WI38 (cell line): ENCODE data around the gene TNS4.

Experiments
- H3K4me3 ChIP-seq: 2 replicates; pipeline ENCODE4 v1.5.1; 2011; ENCODE audit warnings: low read depth, mild to moderate bottlenecking, control low read depth, low read length
- TF ChIP-seq, protein P1 (sequence below): IDR thresholded peaks from 2 replicates; pipeline ENCODE4 v1.5.1; 2012; ENCODE audit warnings: low read depth, mild to moderate bottlenecking, control low read depth, low read length

Gene TNS4

DNA sequence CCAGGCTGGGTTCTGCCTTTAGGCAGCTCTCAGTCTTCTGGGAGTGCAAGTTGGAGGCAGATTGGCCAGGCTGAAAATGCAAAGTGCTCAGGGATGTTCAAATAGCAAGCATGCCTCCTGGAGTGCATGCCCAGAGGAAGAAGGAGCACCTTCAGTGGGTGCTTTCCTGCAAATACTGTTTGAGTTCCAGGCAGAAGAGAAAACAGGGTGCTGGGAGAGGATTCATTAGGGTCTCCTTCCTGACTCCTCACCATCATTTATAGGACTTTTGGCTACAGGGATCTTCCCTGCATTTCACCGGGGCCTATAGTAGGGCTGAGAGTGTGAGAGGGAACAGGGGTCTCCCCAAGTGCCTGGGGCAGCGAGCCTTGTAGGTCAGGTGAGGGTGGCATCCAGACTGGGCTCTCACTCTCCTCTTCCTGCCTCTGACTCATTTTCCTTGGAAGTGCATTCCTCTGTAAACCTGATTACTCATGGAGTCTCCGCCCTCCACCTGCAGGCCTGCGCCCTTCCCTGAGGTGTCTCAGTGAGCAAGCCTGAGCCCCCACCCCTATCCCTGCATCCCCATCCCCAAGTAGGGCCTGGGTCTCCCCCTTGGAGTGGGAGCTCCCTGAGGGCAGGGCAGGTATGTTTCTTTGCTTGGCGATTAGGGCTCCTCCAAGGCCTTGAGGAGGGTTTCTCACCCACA is 17.1 kb upstream of the TNS4 start:
- TF ChIP-seq, protein P1, sequence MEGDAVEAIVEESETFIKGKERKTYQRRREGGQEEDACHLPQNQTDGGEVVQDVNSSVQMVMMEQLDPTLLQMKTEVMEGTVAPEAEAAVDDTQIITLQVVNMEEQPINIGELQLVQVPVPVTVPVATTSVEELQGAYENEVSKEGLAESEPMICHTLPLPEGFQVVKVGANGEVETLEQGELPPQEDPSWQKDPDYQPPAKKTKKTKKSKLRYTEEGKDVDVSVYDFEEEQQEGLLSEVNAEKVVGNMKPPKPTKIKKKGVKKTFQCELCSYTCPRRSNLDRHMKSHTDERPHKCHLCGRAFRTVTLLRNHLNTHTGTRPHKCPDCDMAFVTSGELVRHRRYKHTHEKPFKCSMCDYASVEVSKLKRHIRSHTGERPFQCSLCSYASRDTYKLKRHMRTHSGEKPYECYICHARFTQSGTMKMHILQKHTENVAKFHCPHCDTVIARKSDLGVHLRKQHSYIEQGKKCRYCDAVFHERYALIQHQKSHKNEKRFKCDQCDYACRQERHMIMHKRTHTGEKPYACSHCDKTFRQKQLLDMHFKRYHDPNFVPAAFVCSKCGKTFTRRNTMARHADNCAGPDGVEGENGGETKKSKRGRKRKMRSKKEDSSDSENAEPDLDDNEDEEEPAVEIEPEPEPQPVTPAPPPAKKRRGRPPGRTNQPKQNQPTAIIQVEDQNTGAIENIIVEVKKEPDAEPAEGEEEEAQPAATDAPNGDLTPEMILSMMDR = no peak
- no peak overlapping the region for H3K4me3 ChIP-seq

- TF ChIP-seq, protein P1 = no peak
- no peak overlapping the region for H3K4me3 ChIP-seq
Measured at GRCh38 chr17:40517981-40518380, 16.6 kb upstream of the TNS4 start.

- TF ChIP-seq, protein P1 = no peak
- H3K4me3 ChIP-seq = no peak overlapping the region
Measured at GRCh38 chr17:40517286-40517662, 15.9 kb upstream of the TNS4 start.

- no peak overlapping the region for H3K4me3 ChIP-seq
- TF ChIP-seq, protein P1 = no peak
Measured at GRCh38 chr17:40516581-40517285, 15.3 kb upstream of the TNS4 start.

GRCh38 chr17:40515491-40516041 is 14.1 kb upstream of the TNS4 start:
- H3K4me3 ChIP-seq = no peak overlapping the region
- TF ChIP-seq, protein P1 = no peak

- TF ChIP-seq, protein P1 = no peak
- no peak overlapping the region for H3K4me3 ChIP-seq
Measured at GRCh38 chr17:40515011-40515410, 13.6 kb upstream of the TNS4 start.

DNA sequence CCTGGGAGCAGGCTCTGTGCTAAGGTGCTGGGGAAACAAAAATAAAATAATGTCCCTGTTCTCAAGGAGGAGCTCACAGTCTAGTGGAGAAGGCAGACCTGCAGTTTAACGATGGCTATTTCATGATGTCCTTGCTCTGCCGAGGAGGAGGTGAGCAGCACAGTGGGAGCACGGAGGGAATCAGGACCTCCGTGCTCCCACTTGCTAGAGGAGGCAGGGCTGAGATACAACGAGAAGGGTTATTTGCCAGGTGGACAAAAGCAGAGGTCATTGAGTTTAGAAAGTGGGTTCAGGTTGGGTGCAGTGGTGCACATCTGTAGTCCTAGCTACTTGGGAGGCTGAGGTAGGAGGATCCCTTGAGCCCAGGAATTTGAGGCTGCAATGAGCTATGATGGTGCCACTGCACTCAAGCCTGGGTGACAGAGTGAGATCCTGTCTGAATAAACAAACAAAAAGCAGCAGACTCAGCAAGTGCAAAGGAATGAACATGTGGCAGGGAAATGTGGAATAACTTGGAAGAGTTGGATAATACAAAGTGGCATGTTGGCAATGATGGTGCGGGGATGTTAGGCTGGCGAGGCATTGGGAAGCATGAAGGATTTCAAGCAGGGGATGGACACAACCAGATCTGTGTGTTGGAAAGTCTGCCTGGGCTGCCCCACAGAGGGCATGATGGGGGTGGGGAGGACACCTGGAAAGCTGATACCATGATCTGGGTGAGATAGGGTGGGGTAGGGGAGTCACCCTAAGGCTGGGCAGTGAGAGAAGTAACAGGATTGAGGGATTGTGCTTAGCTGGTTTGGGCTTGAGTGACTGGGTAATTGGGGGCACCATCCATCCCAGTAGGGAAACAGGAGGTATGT is 12.8 kb upstream of the TNS4 start:
- TF ChIP-seq, protein P1 = no peak
- H3K4me3 ChIP-seq = no peak overlapping the region
